Urinary bladder (tissue), 4 donors: Measurements from ENCODE around the gene OR6C2. TPM values are rescaled to one million over a fixed set of nuclear protein-coding genes. Genes with fewer than 3 reads are reported as not detected.
"Not testable (repeated sequence)": the region's sequence is repeated elsewhere in the genome, so short reads cannot be mapped to it uniquely, and the experiment has no call there.

Experiments used
- DNase-seq: peaks from one replicate; pipeline ENCODE4 v3.0.0-alpha.2; 2015; ENCODE audit errors: extremely low spot score
- H3K27ac ChIP-seq: one replicate; pipeline ENCODE4 v1.5.1; 2013; ENCODE audit warnings: low read depth, mild to moderate bottlenecking, moderate library complexity
- H3K36me3 ChIP-seq: one replicate; pipeline ENCODE4 v1.6.1; 2013; ENCODE audit warnings: mild to moderate bottlenecking, moderate library complexity; ENCODE audit not compliant: insufficient read depth
- H3K4me1 ChIP-seq: one replicate; pipeline ENCODE4 v1.6.1; 2013; ENCODE audit warnings: mild to moderate bottlenecking, moderate library complexity; ENCODE audit not compliant: insufficient read depth
- H3K4me3 ChIP-seq: one replicate; pipeline ENCODE4 v1.5.1; 2013; ENCODE audit warnings: low read depth, low read length
- WGBS: extraction: QIAGEN DNeasy Blood & Tissue Kit; methylation state at CpG from one replicate; pipeline ENCODE4 v1.1.7; 2013; 5-methylcytosine and 5-hydroxymethylcytosine counted together
- polyA plus RNA-seq: library from polyadenylated mRNA; stranded (reverse); fragments of 200-250 nt; gene quantifications from one replicate; pipeline ENCODE4 v1.2.3, GENCODE V29; 2013
- total RNA-seq: library from RNA; depleted of rRNA; stranded (reverse); fragments of >200 nt; gene quantifications from one replicate; pipeline ENCODE4 v1.2.3, GENCODE V29; 2014
- donor health status: healthy with polysubstance abuse.
- donor health status: healthy.

OR6C2 gene
- total RNA-seq (0.42 TPM), polyA plus RNA-seq (not detected)

- DNase-seq: no peak
- H3K4me1 ChIP-seq: no peaks in the 10 kb centered on the region
- 58% methylated on average over 2 of the region's 2 CpGs for WGBS
- no peak within 1 kb of the TSS for H3K4me3 ChIP-seq
- H3K36me3 ChIP-seq: no peaks in the 10 kb centered on the region
- H3K27ac ChIP-seq: no peak within 1 kb of the TSS
Observed at GRCh38 chr12:55443776-55444175, at the start of gene OR6C2. TSS of gene OR6C2 (plus strand) at chr12:55444076. CDS start at chr12:55452214, 8,138 bp downstream.

DNA sequence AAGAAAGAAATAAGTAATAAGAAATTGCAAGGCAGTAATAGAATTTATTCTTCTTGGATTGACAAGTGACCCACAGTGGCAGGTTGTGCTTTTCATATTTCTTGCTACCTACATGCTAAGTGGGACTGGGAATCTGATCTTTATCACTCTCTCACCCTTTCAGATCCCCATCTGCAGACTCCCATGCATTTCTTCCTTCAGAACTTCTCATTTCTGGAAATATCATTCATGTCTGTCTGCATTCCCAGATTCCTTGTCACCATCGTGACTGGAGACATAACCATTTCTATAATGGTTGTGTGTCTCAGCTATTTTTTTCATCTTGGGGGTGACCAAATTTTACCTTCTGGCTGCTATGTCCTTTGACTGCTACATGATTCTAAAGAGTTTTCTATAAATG, 47.5 kb upstream of the OR6C2 start:
- Histone ChIP-seq H3K36me3 (no peaks in the 10 kb centered on the region), H3K4me3 (no peak overlapping the region), H3K27ac (no peak overlapping the region), H3K4me1 (no peaks in the 10 kb centered on the region)
- DNase-seq: no peak
- WGBS: 79% methylated on average over 1 of the region's 1 CpG

- Histone ChIP-seq H3K36me3 (no peaks in the 10 kb centered on the region), H3K4me3 (no peak within 1 kb of the TSS), H3K27ac (no peak within 1 kb of the TSS), H3K4me1 (no peaks in the 10 kb centered on the region)
- no peak for DNase-seq
- WGBS: 83% methylated on average over 1 of the region's 1 CpG
Observed at GRCh38 chr12:55400229-55400628, 43.6 kb upstream of the OR6C2 start, which contains the start of gene OR6C65. TSS of gene OR6C65 (plus strand) at chr12:55400529. CDS start at chr12:55400529, 0 bp downstream.

DNA sequence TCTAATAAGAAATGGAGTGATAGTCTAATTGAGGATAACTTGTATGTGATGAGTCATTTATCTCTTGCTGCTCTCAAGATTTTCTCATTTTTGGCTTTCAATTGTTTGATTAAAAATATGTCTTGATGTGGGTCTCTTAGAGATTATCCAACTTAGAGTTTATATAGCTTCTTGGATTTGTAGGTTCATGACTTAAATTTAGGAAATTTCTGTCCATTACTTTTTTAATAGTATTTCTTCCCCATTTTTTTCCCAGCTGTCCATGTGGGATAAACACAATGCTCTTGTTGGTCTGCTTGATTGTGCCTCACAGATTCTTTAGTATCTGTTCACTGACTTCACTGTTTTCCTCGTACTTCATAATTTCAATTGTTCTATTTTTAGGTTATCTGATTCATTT, 36.0 kb upstream of the OR6C2 start:
- Histone ChIP-seq H3K4me1 (no peaks in the 10 kb centered on the region), H3K4me3 (no peak overlapping the region), H3K36me3 (no peaks in the 10 kb centered on the region), H3K27ac (no peak overlapping the region)
- 80% methylated on average over 1 of the region's 1 CpG for WGBS
- DNase-seq: no peak

DNA sequence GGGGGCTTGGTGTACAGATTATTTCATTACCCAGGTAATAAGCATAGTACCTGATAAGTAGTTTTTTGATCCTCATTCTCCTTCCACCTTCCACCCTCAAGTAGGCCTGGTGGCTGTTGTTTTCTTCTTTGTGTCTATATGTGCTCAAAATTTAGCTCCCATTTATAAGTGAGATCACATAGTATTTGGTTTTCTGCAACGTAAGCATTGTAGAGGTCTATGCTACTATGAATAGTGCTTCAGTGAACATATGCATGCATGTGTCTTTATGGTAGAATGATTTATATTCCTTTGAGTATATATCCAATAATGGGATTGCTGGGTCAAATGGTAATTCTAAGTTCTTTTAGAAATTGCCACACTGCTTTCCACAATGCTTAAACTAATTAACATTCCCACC, 34.7 kb upstream of the OR6C2 start:
- not testable (repeated sequence) for H3K27ac ChIP-seq, H3K4me1 ChIP-seq, H3K4me3 ChIP-seq, H3K36me3 ChIP-seq, DNase-seq
- 94% methylated on average over 1 of the region's 1 CpG for WGBS

DNA sequence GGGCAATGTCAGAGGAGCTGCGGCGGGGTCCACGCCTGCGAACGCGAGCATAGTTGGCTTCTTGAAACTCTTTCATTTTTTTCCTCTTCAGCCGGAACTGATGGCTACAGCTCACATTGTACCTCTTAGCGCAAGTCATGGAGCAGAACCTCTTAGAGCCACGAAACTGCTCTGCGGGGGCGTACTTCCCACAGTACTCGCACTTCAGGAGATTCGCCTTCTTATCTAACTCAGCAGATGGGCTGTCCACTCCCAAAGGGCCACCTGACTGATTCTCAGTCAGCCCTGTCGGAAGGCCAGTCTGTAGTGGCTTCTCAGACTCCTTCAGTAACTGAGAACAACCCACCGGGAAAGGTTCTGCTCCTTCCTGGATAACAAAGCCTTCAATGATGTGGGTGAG, 31.7 kb upstream of the OR6C2 start:
- 95% methylated on average over 15 of the region's 15 CpGs for WGBS
- DNase-seq, H3K4me1 ChIP-seq, H3K36me3 ChIP-seq, H3K4me3 ChIP-seq, H3K27ac ChIP-seq: not testable (repeated sequence)

DNA sequence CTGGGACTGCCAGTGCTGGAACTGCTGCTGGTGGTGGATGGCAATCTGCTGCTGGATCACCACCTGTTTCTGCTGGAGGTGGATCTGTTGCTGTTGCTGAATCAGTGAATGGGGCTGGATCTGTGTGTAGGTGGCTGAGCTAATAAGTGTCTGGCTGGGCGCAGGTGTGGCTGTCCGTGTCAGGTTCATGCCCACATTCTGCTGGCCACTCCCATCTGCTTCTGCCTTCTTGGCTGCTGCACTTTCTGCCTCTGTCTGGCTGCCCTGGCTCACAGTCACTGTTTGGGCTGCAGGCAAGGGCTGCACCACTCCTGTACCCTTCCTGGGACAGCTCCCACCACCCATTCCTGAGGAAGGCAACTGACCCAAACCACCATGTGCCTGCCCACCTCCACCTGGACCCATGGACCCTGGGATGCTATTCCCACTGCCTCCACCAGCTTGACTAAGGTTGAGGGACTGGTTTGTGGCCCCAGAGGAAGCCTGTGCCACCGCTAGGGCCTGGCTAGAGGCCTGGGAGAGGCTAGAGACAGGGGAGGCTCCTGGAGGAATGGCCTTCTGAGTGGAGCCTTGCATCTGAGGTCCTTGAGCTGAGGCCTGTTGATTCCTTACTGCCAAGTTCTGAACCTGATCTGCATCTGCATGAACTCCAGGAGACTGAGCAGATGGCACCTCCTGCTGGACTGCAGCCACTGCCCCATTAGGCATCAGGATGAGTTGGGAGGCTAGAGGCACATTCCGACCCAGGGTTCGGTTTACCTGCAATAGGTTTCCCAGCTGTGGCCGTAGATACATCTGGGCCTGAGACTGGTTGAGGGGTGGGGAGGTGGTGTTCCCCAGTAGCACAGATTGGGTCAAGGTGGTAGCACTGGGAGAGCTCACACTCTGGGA, 30.1 kb upstream of the OR6C2 start:
- not testable (repeated sequence) for DNase-seq, H3K27ac ChIP-seq, H3K36me3 ChIP-seq, H3K4me3 ChIP-seq, H3K4me1 ChIP-seq
- 86% methylated on average over 5 of the region's 6 CpGs for WGBS

GRCh38 chr12:55414396-55414823, 29.5 kb upstream of the OR6C2 start:
- H3K27ac ChIP-seq, H3K4me1 ChIP-seq, H3K36me3 ChIP-seq, H3K4me3 ChIP-seq, DNase-seq: not testable (repeated sequence)
- WGBS: 41% methylated on average over 11 of the region's 11 CpGs

DNA sequence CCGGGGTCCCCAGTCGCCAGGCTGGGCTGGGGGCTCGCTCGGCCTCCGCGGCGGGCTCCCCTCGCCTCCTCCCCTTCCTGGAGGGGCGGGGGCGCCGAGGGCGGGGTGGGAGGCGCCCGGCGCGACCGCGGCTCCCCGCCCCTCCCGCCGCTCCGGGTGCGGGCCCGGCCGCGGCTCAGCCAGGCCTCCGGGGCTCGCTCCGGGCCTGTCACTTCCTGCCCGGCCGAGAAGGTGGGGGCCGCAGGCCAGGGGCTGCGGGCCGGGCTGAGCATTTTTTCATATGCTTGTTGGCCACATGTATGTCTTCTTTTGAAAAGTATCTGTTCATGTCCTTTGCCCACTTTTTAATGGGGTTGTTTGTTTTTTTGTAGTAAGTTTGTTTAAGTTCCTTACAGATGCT, 29.0 kb upstream of the OR6C2 start:
- WGBS: 10% methylated on average over 7 of the region's 34 CpGs

DNA sequence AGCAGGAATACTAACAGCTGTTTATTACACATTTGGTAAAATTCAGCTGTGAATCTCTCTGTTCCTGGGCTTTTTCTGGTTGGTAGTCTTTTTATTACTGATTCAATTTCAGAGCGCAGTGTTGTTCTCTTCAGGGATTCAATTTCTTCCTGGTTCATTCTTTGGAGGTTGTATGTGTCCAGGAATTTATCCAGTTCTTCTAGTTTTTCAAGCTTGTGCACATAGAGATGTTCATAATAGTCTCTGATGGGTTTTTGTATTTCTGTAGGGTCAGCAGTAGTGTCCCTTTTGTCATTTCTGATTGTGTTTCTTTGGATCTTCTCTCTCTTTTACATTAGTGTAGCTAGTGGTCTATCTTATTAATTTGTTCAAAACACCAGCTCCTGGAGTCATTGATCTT, 26.9 kb upstream of the OR6C2 start:
- no peaks in the 10 kb centered on the region for H3K4me1 ChIP-seq
- no peaks in the 10 kb centered on the region for H3K36me3 ChIP-seq
- H3K4me3 ChIP-seq: no peak overlapping the region
- WGBS: 94% methylated on average over 1 of the region's 1 CpG
- DNase-seq: no peak
- no peak overlapping the region for H3K27ac ChIP-seq

More for the DNA sequence above, 29.0 kb upstream of the OR6C2 start:
- not testable (repeated sequence) for H3K4me3 ChIP-seq, H3K36me3 ChIP-seq, H3K4me1 ChIP-seq, DNase-seq, H3K27ac ChIP-seq

DNA sequence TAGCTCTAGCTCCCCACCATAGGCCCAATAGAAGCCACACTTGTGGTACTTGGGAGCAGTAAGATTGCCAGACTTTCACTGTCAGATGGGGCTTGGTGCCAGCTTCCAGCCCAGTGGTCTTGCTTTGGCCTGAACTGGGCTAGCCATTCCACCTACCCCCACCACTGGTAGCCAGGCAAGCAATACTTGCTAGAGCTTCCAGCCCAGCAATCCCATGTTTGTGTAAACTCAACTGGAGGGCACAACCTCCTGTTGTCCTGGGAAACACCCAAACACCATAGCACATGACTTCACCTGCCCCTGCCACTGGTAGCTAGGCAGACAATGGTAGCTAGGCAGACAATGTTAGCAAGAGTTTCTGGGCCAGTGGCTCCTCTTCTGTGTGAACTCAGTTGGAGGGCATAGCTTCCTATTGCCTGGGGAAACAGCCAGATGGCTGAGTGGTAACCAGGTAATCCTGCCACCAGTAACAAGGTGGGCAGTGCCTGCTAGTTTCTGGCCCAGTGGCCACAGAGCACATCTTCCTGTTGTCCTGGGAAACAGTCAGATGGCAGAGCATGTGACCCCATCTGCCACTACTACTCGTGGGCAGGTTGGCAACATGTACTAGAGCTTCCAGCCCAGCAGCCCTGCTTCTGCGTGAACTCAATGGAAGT, 23.4 kb upstream of the OR6C2 start:
- H3K4me3 ChIP-seq: no peak overlapping the region
- 90% methylated on average over 2 of the region's 2 CpGs for WGBS

DNA sequence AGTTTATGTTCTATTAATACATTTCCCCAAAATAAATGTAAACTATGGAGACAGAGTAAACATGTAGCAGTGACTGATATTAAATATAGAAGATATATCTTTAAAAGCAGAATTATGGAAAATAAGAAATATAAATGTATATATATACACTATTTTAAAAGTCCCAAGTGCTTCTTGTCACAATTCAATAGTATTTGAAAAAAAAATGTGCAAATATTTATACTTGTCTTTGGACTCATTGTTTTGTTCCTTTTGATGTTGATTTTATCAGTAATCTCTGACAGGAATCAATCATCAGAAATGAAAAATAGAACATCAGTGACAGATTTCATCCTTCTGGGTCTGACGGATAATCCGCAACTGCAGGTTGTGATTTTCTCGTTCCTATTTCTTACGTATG, 17.9 kb upstream of the OR6C2 start, which contains the start of gene OR6C76:
TSS of gene OR6C76 (plus strand) at position 301 of the 400 bp plus-strand sequence. CDS start at position 301, 0 bp downstream.
- H3K27ac ChIP-seq: no peak within 1 kb of the TSS
- WGBS: 87% methylated on average over 4 of the region's 4 CpGs
- no peaks in the 10 kb centered on the region for H3K4me1 ChIP-seq
- no peaks in the 10 kb centered on the region for H3K36me3 ChIP-seq
- no peak for DNase-seq
- H3K4me3 ChIP-seq: no peak within 1 kb of the TSS

More for the DNA sequence above, 23.4 kb upstream of the OR6C2 start:
- Histone ChIP-seq H3K4me1 (no peaks in the 10 kb centered on the region), H3K27ac (no peak overlapping the region), H3K36me3 (no peaks in the 10 kb centered on the region)
- DNase-seq: no peak

DNA sequence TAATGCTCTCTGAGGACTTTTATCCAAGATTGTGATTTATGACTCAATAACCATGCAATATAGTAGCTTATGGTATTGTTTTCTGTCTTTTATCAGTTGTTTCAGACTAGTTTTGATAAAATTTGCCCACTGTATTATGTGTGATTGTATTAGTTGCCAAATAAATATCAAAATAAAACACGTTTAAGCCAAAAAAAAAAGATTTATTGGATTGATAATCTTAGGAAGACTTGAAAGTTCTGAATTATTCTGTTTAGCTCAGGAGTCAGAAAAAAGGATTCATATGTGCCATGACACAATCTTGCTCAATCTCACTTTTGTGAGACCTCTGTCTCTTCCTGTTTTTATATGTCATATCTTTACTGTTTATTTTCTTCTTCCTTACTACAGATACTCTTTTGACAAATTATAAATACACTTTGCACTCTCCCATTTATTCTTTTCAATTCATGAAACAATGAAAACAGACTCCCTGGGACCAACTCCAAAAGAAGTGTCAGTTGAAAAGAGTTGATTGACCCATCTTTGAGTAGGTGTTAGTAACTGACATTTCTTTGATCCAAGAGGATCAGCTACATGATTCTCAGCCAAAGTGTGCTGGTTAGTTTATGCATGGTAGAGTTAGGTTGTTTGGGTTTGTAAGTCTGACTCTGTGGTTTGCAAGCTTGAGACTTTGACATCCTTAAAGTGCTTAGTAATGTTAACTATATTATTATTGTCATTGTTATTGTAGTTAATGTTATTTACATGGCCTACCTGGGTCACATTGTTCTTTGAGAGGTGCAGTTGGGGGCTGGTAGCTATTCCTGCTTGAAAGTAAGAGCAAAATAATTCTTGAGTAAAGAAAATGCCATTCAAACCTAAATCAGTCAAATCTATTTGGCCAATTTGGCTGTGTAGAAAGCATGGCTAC, 15.3 kb upstream of the OR6C2 start:
- 17% methylated on average over 1 of the region's 1 CpG for WGBS
- H3K27ac ChIP-seq: no peak overlapping the region
- H3K36me3 ChIP-seq: no peaks in the 10 kb centered on the region
- no peak overlapping the region for H3K4me3 ChIP-seq
- no peak for DNase-seq
- H3K4me1 ChIP-seq: no peaks in the 10 kb centered on the region
